ENCODE measurements around the gene COBL.

GRCh38 chr7:51016546-51016945 is 300.1 kb downstream of the COBL start:
- TF ChIP-seq POLR2AphosphoS5 (IDR thresholded peaks at IDR 0.05) (no peak), CTCF (IDR thresholded peaks at IDR 0.05) (no peak), POLR2A (IDR thresholded peaks at IDR 0.05) (no peak)

Data from suprapubic skin (tissue), 4 donors.